ENCODE data around the gene ATP1A4.

ATP1A4 gene

DNA sequence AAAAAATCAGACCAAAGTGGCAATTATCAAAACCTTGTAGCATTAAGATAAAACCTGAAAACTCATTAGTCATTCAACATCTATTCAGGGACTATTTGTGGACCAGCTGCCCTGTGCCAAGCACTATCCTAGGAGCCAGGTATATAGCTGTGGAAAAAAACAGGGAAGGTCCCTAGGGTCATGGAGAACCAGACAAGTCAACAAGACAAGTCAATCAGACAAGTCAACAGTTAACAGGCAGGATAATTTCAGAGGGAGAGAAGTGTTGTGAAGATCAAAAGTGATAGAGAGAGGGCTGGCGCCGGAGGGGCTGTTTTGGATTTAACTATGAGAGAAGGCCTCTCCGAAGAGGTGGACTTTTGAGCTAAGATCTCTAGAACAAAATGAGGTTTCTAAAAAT, 3.3 kb upstream of the ATP1A4 start:
- DNase-seq, result no peak

DNA sequence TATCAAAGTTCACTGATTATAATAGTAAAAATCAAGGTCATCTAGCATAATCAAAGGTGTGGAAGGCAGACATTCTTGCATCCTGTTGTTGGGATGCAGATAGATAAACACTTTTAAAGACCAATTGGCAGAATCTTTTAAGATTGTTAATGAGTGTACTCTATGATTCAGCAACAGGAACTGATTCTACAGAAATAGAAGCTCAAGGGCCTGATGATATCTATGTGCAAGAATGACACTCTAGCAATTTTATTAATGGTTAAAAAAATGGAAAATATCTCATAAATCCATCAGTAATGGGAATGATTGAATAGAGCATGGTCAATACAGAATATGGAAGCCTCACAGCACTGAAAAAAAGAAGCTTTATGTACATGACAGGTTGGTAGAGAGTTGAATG, 2.2 kb upstream of the ATP1A4 start:
- peak; percentile 40 for DNase-seq

DNA sequence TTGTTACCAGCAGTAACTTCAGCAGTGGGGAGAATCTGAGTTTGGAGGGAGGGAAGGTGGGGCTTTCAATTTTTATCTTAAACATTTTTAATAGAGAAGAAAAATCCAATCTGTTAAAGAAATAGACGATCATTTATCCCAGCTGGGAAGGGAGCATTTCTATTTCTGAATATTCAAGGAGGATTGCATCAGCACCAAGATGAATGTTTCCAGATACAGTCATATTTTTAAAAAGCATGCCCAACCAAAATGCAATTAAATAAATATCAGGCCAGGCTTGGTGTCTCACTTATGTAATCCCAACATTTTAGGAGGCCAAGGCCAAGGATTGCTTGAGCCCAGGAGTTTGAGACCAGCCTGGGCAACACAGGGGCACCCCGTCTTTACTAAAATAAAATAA, 1.7 kb upstream of the ATP1A4 start:
- peak; percentile 81 for DNase-seq

GRCh38 chr1:160154790-160155189, 3.4 kb downstream of the ATP1A4 start:
- no peak for DNase-seq

GRCh38 chr1:160156361-160156760, 5.0 kb downstream of the ATP1A4 start:
- DNase-seq, result no peak

GRCh38 chr1:160157174-160157573, 5.8 kb downstream of the ATP1A4 start:
- DNase-seq, result no peak

- peak; percentile 16 for DNase-seq
Observed at GRCh38 chr1:160158031-160158430, 6.6 kb downstream of the ATP1A4 start.

- no peak for DNase-seq
Observed at GRCh38 chr1:160158534-160158933, 7.1 kb downstream of the ATP1A4 start.

- DNase-seq, result peak; percentile 32
Observed at GRCh38 chr1:160159846-160160245, 8.4 kb downstream of the ATP1A4 start.

DNA sequence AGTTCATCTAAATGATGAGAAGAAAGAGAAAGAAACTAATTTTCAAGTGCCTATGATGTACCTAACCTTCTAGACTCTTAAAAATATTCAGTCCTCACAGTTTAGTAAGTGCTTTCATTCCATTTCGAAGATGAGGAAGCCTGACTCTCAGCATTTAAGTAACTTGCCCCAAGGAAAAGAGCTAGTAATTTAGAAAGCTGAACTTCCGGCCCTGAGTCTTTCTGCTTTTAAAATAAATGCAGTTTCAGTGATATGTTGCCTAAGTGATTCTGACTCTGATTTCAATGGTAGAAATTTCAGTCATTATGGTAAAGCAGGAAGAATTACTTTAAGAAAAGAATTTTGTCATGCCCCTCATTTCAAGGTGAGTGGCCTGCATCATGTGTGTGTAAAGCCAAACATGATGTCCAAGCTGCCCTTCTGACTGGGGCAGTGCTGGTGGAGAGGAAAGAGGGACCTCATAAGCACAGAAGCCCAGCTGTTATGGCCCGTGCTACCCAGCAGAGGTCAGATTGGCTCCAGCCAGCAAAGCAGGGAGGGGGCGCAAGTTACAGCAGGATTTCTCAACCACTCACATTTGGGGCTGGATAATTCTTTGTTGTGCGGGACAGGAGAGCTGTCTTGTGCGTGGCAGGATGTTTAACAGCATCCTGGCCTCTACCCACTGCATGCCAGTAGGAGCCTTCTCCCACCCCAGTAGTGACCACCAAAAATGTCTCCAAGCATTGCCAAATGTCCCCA, 10.7 kb downstream of the ATP1A4 start:
- DNase-seq, result peak; percentile 24

- no peak for DNase-seq
Observed at GRCh38 chr1:160162931-160163330, 11.5 kb downstream of the ATP1A4 start.

- DNase-seq, result no peak
Observed at GRCh38 chr1:160163615-160164014, 12.2 kb downstream of the ATP1A4 start.

GRCh38 chr1:160164121-160164520, 12.7 kb downstream of the ATP1A4 start:
- no peak for DNase-seq

- DNase-seq, result no peak
Observed at GRCh38 chr1:160166166-160166868, 14.9 kb downstream of the ATP1A4 start.

DNA sequence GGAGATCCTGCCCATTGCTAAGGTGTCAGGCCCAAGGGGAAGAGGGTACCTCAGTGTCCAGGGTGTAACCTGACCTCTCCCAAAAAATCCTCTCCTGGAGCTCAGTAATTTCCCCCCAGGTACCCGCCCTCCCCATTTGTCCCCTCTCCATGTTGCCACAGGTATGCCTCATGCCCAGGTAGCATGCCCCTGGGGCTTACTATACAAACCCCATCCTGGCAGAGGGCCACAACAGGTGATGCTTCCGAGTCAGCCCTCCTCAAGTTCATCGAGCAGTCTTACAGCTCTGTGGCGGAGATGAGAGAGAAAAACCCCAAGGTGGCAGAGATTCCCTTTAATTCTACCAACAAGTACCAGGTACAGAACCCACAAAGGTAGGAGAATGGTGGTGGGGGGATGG, 15.7 kb downstream of the ATP1A4 start:
- no peak for DNase-seq

- peak; percentile 15 for DNase-seq
Observed at GRCh38 chr1:160167580-160167979, 16.2 kb downstream of the ATP1A4 start.

DNA sequence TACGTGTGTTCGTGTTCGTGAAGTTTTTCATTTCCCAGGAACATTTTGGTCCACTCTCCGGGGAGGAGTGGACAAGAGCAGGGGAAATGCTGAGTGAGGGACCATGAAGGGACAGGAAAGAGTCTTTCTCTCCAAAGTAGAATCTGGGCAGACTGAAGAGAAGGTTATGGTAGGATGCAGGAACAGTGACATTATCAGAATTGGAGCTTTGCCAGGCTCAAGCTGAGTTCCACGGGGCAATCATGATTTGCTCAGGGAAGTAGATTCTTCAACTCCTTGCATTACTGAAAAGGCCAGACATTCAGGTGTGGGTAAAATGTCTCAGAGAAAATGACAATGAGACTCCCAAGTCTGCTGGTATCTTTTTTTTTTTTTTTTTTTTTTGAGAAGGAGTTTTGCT, 16.6 kb downstream of the ATP1A4 start:
- no peak for DNase-seq

GRCh38 chr1:160168609-160169369, 17.4 kb downstream of the ATP1A4 start:
- no peak for DNase-seq

GRCh38 chr1:160169553-160170399, 18.4 kb downstream of the ATP1A4 start:
- peak; percentile 33 for DNase-seq

DNA sequence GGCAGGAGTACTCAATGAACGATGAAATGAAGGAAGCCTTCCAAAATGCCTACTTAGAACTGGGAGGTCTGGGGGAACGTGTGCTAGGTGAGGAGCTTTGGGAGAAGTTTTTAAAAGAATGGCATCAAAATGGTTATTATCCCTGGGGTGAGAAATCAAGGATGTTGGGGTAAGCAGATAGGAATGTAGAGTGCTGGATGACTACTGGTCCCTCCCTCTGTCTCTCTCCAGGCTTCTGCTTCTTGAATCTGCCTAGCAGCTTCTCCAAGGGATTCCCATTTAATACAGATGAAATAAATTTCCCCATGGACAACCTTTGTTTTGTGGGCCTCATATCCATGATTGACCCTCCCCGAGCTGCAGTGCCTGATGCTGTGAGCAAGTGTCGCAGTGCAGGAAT, 20.0 kb downstream of the ATP1A4 start:
- peak; percentile 69 for DNase-seq

GRCh38 chr1:160171980-160172379, 20.6 kb downstream of the ATP1A4 start:
- DNase-seq, result no peak

DNA sequence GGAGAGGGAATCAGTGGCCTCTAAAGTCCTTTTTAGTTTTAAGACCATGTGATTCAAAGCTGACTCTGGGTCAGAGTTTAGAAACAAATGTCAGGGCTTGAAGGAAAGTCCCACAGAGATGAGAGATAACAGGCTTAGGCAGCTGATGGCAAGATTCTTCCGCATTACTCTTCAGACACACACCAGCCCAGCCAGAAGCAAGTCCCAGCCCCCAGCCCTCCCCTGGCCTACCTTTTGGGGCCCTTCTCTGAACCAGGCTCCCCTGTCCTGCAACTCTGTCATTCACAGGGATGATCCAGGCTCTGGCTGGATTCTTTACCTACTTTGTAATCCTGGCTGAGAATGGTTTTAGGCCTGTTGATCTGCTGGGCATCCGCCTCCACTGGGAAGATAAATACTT, 25.8 kb downstream of the ATP1A4 start:
- no peak for DNase-seq

DNA sequence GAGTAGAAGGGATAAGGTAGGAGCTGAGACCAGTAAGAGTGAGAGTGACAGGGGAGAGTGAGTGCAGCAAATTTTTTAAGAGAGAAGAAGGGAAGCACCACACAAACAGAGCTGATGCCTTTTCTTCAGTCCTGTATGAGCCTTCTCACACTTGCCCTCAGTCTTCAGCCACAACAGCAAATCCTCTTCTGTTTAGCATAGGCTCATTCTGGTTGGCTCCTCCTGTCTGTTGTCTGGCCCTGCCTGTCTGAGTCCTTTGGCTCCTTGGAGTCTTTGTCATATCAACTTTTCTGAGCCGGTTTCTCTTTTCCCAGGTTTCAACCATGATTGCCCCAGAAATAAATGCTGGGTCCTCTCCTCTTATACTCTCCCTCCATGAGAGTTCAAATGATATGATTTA, 26.3 kb downstream of the ATP1A4 start:
- DNase-seq, result no peak

Measured in fibroblast of skin of back (primary cell).